ENCODE data around the gene KDM2A.

The KDM2A gene

DNA sequence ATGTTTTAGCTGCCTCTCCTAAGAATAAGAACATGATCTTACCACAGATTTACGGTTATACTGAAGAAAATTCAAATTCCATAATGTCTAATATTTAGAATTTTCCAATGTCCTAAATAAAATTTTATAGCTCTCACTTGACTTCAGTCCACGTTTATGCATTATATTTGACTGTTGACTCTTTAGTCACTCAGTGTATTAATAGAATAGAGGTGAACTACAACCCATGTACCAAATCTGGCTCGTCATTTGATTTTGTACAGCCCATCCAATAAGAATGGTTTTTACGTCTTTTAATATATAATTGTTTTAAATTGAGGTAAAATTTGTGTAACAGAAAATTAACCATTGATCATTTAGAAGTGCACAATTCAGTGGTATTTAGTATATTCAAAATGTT, 34.9 kb downstream of the KDM2A start (continued):
- TF ChIP-seq ZNF488 (tag by site-specific recombination; IDR thresholded peaks at IDR 0.05), result no peak
- no peak for TF ChIP-seq GLIS1 (tag by site-specific recombination; IDR thresholded peaks at IDR 0.05)
- TF ChIP-seq ZNF768 (tag by site-specific recombination; IDR thresholded peaks at IDR 0.05), result no peak
- TF ChIP-seq MYNN (tag by site-specific recombination; IDR thresholded peaks at IDR 0.05; ENCODE audit: borderline replicate concordance), result no peak
- TF ChIP-seq ZNF23 (tag by site-specific recombination; IDR thresholded peaks at IDR 0.05; ENCODE audit: borderline replicate concordance), result no peak
- TF ChIP-seq SCRT2 (tag by site-specific recombination; IDR thresholded peaks at IDR 0.05), result no peak
- TF ChIP-seq ZNF239 (tag by site-specific recombination; IDR thresholded peaks at IDR 0.05), result no peak
- TF ChIP-seq ZNF362 (tag by site-specific recombination; IDR thresholded peaks at IDR 0.05), result no peak
- no peak for TF ChIP-seq ZNF324 (tag by site-specific recombination; IDR thresholded peaks at IDR 0.05)
- TF ChIP-seq ZNF223 (tag by site-specific recombination; IDR thresholded peaks at IDR 0.05), result no peak
- TF ChIP-seq, protein P1, sequence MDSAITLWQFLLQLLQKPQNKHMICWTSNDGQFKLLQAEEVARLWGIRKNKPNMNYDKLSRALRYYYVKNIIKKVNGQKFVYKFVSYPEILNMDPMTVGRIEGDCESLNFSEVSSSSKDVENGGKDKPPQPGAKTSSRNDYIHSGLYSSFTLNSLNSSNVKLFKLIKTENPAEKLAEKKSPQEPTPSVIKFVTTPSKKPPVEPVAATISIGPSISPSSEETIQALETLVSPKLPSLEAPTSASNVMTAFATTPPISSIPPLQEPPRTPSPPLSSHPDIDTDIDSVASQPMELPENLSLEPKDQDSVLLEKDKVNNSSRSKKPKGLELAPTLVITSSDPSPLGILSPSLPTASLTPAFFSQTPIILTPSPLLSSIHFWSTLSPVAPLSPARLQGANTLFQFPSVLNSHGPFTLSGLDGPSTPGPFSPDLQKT (IDR thresholded peaks at IDR 0.05; ENCODE audit: borderline replicate concordance, low read depth, low read length), result no peak
- no peak for TF ChIP-seq ZNF302 (tag by site-specific recombination; IDR thresholded peaks at IDR 0.05; ENCODE audit: low read depth)
- no peak for TF ChIP-seq ZNF148 (tag by site-specific recombination; IDR thresholded peaks at IDR 0.05; ENCODE audit: borderline replicate concordance)

DNA sequence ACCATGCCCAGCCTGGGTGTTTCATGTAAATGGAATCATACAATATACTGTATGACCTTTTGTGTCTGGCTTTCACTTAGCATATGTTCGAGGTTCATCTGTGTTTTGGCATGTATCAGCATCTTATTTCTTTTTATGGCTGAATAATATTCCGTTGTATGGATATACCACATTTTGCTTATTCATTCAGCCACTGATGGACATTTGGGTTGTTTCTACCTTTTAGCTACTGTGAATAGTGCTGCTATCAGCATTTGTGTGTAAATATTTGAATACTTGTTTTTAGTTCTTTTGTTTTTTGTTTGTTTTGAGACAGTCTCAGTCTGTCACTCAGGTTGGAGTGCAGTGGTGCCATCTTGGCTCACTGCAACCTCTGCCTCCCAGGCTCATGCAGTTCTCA, 35.7 kb downstream of the KDM2A start:
- peaks cover 0 to 23% of the 10 kb centered on the region in 2 experiments; a peak in 2 of 3 replicates for H3K36me3 ChIP-seq (ENCODE audit: control insufficient read depth in 2 of 2, insufficient read depth in 1 of 2, low read length in 2 of 2)
- POLR2A ChIA-PET, result no interaction called here

More for the DNA sequence above, 35.7 kb downstream of the KDM2A start:
- Histone ChIP-seq H3K9me3 (ENCODE audit: control insufficient read depth, insufficient read depth, low read depth, low read length) (no peaks in the 10 kb centered on the region), H3K4me3 (ENCODE audit: low read depth, low read length) (no peak overlapping the region), H3K4me1 (ENCODE audit: control insufficient read depth, insufficient read depth, low read length) (no peaks in the 10 kb centered on the region), H3K27ac (ENCODE audit: extremely low read depth, low read depth, low read length) (no peak overlapping the region)
- CTCF ChIA-PET, result interaction anchor here (0.6 to 1.6 kb wide), 5 partner anchors 16 to 81 kb away, joined by 3 to 7 read pairs (median 3); no protein-coding TSS in a partner anchor
- TF ChIP-seq ZNF10 (tag by site-specific recombination; IDR thresholded peaks at IDR 0.05) (no peak), ZNF610 (tag by site-specific recombination; IDR thresholded peaks at IDR 0.05; ENCODE audit: borderline replicate concordance) (no peak), ZNF24 (tag by site-specific recombination; IDR thresholded peaks at IDR 0.05) (no peak), ZNF146 (tag by site-specific recombination; IDR thresholded peaks at IDR 0.05) (peak; percentile 53)
- TF ChIP-seq, protein P2, sequence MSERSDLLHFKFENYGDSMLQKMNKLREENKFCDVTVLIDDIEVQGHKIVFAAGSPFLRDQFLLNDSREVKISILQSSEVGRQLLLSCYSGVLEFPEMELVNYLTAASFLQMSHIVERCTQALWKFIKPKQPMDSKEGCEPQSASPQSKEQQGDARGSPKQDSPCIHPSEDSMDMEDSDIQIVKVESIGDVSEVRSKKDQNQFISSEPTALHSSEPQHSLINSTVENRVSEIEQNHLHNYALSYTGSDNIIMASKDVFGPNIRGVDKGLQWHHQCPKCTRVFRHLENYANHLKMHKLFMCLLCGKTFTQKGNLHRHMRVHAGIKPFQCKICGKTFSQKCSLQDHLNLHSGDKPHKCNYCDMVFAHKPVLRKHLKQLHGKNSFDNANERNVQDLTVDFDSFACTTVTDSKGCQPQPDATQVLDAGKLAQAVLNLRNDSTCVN (tag by site-specific recombination; optimal IDR thresholded peaks at IDR 0.05), result no peak
- TF ChIP-seq, protein P3, sequence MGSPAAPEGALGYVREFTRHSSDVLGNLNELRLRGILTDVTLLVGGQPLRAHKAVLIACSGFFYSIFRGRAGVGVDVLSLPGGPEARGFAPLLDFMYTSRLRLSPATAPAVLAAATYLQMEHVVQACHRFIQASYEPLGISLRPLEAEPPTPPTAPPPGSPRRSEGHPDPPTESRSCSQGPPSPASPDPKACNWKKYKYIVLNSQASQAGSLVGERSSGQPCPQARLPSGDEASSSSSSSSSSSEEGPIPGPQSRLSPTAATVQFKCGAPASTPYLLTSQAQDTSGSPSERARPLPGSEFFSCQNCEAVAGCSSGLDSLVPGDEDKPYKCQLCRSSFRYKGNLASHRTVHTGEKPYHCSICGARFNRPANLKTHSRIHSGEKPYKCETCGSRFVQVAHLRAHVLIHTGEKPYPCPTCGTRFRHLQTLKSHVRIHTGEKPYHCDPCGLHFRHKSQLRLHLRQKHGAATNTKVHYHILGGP (tag by site-specific recombination; IDR thresholded peaks at IDR 0.05), result no peak
